Body of pancreas (tissue), 4 donors: ENCODE measurements around the gene SERPINE3.

Source experiments
- CTCF ChIP-seq, 7 experiments: fragments of 450-650 bp in 4 of 7; fragments of 200-600 bp in 3 of 7; sonication (generic) in 3 of 7; IDR thresholded peaks; one replicate each; pipeline ENCODE4 v1.5.1; 2016 to 2019; ENCODE audit warnings: antibody characterized with exemption in 7 of 7
- POLR2A ChIP-seq, 3 donors: fragments of 450-650 bp; IDR thresholded peaks; one replicate each; pipeline ENCODE4 v1.6.1; 2016; ENCODE audit warnings: antibody characterized with exemption in 3 of 3, mild to moderate bottlenecking in 2 of 3

- no peak for TF ChIP-seq CTCF (IDR thresholded peaks at IDR 0.05)
- no peak for TF ChIP-seq POLR2A (IDR thresholded peaks at IDR 0.05)
Measured at GRCh38 chr13:51341791-51342190, 2.3 kb downstream of the SERPINE3 start.
